ENCODE results near the gene ZNF772. TPM values are rescaled to one million over a fixed set of nuclear protein-coding genes. Genes with fewer than 3 reads are reported as not detected.
A peak's percentile ranks its signal among the peaks of the same experiment; 100 is the strongest.

Gene ZNF772
- total RNA-seq, 2 experiments from 2014 or later = 2.5 to 3.2 TPM

- H3K36me3 Mint-ChIP-seq (ENCODE audit: low read depth) = peaks cover 46% of the 10 kb centered on the region
- H3K27ac Mint-ChIP-seq = peak overlapping the region; percentile 70
- ChIA-PET POLR2A (interaction anchor here (0.6 to 1.2 kb wide), 2 partner anchors 418 to 749 kb away, joined by 3 to 5 read pairs; partner anchors contain the start of gene ZNF274), CTCF (interaction anchor here (1.5 kb wide), 1 partner anchor 43 kb away, joined by 4 read pairs; the partner anchor contains the start of gene ZNF772)
- Histone ChIP-seq H3K4me3 (ENCODE audit: low read length) (peak overlapping the region; percentile 79), H3K4me1 (ENCODE audit: insufficient read depth, low read length) (peaks cover 21% of the 10 kb centered on the region), H3K27me3 (ENCODE audit: control insufficient read depth in 1 of 2, insufficient read depth in 2 of 2, low read length in 2 of 2) (no peaks in the 10 kb centered on the region), H3K36me3 (ENCODE audit: insufficient read depth, low read length) (peaks cover 16% of the 10 kb centered on the region), H3K27ac (ENCODE audit: low read depth in 1 of 2, low read length in 2 of 2) (no peak overlapping the region), H3K9me3 (ENCODE audit: control insufficient read depth in 1 of 2, insufficient read depth in 1 of 2, low read length in 2 of 2) (peaks cover 4 to 14% of the 10 kb centered on the region in 2 experiments)
- DNase-seq (peak in 1 of 14 experiments; percentile 15), ATAC-seq (ENCODE audit: poor library complexity) (peak; percentile 6)
- H3K27me3 Mint-ChIP-seq = no peaks in the 10 kb centered on the region
- intact Hi-C loops (cut with DNase I, micrococcal nuclease) = loop anchor here (1.0 to 10.0 kb wide), 10 partner anchors 23 to 840 kb away; partner anchors contain the start of genes ZNF17 (in 2 of the 2), ZNF548 (in 2 of the 2), ZNF772 (in 2 of the 2) and TRAPPC2B (in 1 of the 2)
- H3K9me3 Mint-ChIP-seq = peaks cover 12% of the 10 kb centered on the region
- H3K4me1 Mint-ChIP-seq (ENCODE audit: low read depth) = peaks cover 26% of the 10 kb centered on the region
- TF ChIP-seq CTCF (IDR thresholded peaks at IDR 0.05) = no peak
- peak overlapping the region; percentile 97 for H3K4me3 Mint-ChIP-seq
Observed at GRCh38 chr19:57434386-57435061, 42.8 kb downstream of the ZNF772 start.

DNA sequence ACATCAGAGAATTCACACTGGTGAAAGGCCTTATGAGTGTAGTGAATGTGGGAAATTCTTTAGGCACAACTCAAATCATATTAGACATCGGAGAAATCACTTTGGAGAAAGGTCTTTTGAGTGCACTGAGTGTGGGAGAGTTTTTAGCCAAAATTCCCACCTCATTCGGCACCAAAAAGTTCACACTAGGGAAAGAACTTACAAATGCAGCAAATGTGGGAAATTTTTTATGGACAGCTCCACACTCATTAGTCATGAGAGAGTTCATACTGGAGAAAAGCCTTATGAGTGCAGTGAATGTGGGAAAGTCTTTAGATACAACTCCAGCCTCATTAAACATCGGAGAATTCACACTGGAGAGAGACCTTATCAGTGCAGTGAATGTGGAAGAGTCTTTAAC is 56.3 kb downstream of the ZNF772 start:
- Mint-ChIP-seq H3K4me1 (ENCODE audit: low read depth) (peaks cover 1% of the 10 kb centered on the region), H3K4me3 (no peak overlapping the region), H3K27me3 (no peaks in the 10 kb centered on the region), H3K36me3 (ENCODE audit: low read depth) (peaks cover 71% of the 10 kb centered on the region), H3K9me3 (peaks cover 12% of the 10 kb centered on the region), H3K27ac (no peak overlapping the region)
- Histone ChIP-seq H3K9me3 (ENCODE audit: control insufficient read depth in 1 of 2, insufficient read depth in 1 of 2, low read length in 2 of 2) (peaks cover 56 to 79% of the 10 kb centered on the region in 2 experiments), H3K27me3 (ENCODE audit: control insufficient read depth in 1 of 2, insufficient read depth in 2 of 2, low read length in 2 of 2) (no peaks in the 10 kb centered on the region), H3K36me3 (ENCODE audit: insufficient read depth, low read length) (peaks cover 44% of the 10 kb centered on the region), H3K4me1 (ENCODE audit: insufficient read depth, low read length) (no peaks in the 10 kb centered on the region), H3K4me3 (ENCODE audit: low read length) (no peak overlapping the region), H3K27ac (ENCODE audit: low read depth in 1 of 2, low read length in 2 of 2) (no peak overlapping the region)
- intact Hi-C loops (cut with DNase I, micrococcal nuclease) = no loop called here
- POLR2A ChIA-PET = no interaction called here
- CTCF ChIA-PET = no interaction called here
- no peak for DNase-seq
- ATAC-seq (ENCODE audit: poor library complexity) = no peak
- TF ChIP-seq CTCF (IDR thresholded peaks at IDR 0.05) = no peak

- H3K27ac ChIP-seq (ENCODE audit: low read depth in 1 of 2, low read length in 2 of 2) = no peak overlapping the region
- H3K4me3 ChIP-seq (ENCODE audit: low read length) = no peak overlapping the region
- Mint-ChIP-seq H3K4me3 (no peak overlapping the region), H3K27ac (no peak overlapping the region), H3K36me3 (ENCODE audit: low read depth) (peaks cover 82% of the 10 kb centered on the region), H3K4me1 (ENCODE audit: low read depth) (peaks cover 11% of the 10 kb centered on the region), H3K9me3 (peaks cover 22% of the 10 kb centered on the region), H3K27me3 (no peaks in the 10 kb centered on the region)
- ChIA-PET CTCF (no interaction called here), POLR2A (no interaction called here)
- TF ChIP-seq CTCF (IDR thresholded peaks at IDR 0.05) = no peak
- H3K4me1 ChIP-seq (ENCODE audit: insufficient read depth, low read length) = no peaks in the 10 kb centered on the region
- H3K27me3 ChIP-seq (ENCODE audit: control insufficient read depth in 1 of 2, insufficient read depth in 2 of 2, low read length in 2 of 2) = no peaks in the 10 kb centered on the region
- H3K9me3 ChIP-seq (ENCODE audit: control insufficient read depth in 1 of 2, insufficient read depth in 1 of 2, low read length in 2 of 2) = peaks cover 46 to 73% of the 10 kb centered on the region in 2 experiments
- DNase-seq (no peak), ATAC-seq (ENCODE audit: poor library complexity) (no peak)
- intact Hi-C loops (cut with DNase I, micrococcal nuclease) = no loop called here
- peaks cover 56% of the 10 kb centered on the region for H3K36me3 ChIP-seq (ENCODE audit: insufficient read depth, low read length)
Observed at GRCh38 chr19:57419439-57419838, 57.9 kb downstream of the ZNF772 start.

Other genes with a start within 250 kb of the ZNF772 start
- under 1 TPM; 0.41 to 0.89 TPM for gene AURKC, start 246.5 kb downstream of the ZNF772 start, total RNA-seq
- gene ZNF805, start 236.9 kb downstream of the ZNF772 start, total RNA-seq = 10 to 100 TPM; 33.1 to 33.7 TPM
- 10 to 100 TPM; 64.9 to 65.0 TPM for gene ZNF460, start 197.1 kb downstream of the ZNF772 start, total RNA-seq
- gene ZNF543, start 157.1 kb downstream of the ZNF772 start, total RNA-seq = 1 to 10 TPM; 4.0 to 4.3 TPM
- 1 to 10 TPM; 4.9 to 5.4 TPM for gene ZNF304, start 126.3 kb downstream of the ZNF772 start, total RNA-seq
- gene TRAPPC2B, start 114.0 kb downstream of the ZNF772 start, total RNA-seq = 10 to 100 TPM; 11.5 to 12.7 TPM
- 1 to 10 TPM; 1.4 to 2.1 TPM for gene ZNF547, start 114.0 kb downstream of the ZNF772 start, total RNA-seq
- gene ZNF548, start 87.7 kb downstream of the ZNF772 start, total RNA-seq = 10 to 100 TPM; 68.3 to 70.4 TPM
- 1 to 10 TPM; 9.3 to 10.0 TPM for gene ZNF17, start 66.4 kb downstream of the ZNF772 start, total RNA-seq
- 1 to 10 TPM; 5.7 to 6.2 TPM for gene ZNF749, start 42.2 kb downstream of the ZNF772 start, total RNA-seq
- under 1 TPM; 0.11 to 0.16 TPM for gene VN1R1, start 20.4 kb downstream of the ZNF772 start, total RNA-seq
- gene ZNF419, start 10.2 kb upstream of the ZNF772 start, total RNA-seq = 1 to 10 TPM; 8.3 to 9.2 TPM
- gene ZNF773, start 22.4 kb upstream of the ZNF772 start, total RNA-seq = 10 to 100 TPM; 20.3 to 22.3 TPM
- 10 to 100 TPM; 10.1 to 11.1 TPM for gene ZNF549, start 49.8 kb upstream of the ZNF772 start, total RNA-seq
- 10 to 100 TPM; 15.7 to 20.0 TPM for gene ZNF550, start 82.3 kb upstream of the ZNF772 start, total RNA-seq
- 1 to 10 TPM; 5.2 to 5.7 TPM for gene ZNF416, start 101.3 kb upstream of the ZNF772 start, total RNA-seq
- gene ZIK1, start 106.6 kb upstream of the ZNF772 start, total RNA-seq = 1 to 10 TPM; 6.9 to 7.1 TPM
- gene ZNF530, start 122.3 kb upstream of the ZNF772 start, total RNA-seq = 1 to 10 TPM; 2.7 to 3.4 TPM
- gene ZNF134, start 136.7 kb upstream of the ZNF772 start, total RNA-seq = 10 to 100 TPM; 24.6 to 25.7 TPM
- 10 to 100 TPM; 29.3 to 30.5 TPM for gene ZNF211, start 155.6 kb upstream of the ZNF772 start, total RNA-seq
- not detected for gene ZSCAN4, start 191.4 kb upstream of the ZNF772 start, total RNA-seq
- 10 to 100 TPM; 11.4 to 11.6 TPM for gene ZNF551, start 204.4 kb upstream of the ZNF772 start, total RNA-seq
- gene ZNF154, start 231.6 kb upstream of the ZNF772 start, total RNA-seq = 10 to 100 TPM; 16.9 to 18.0 TPM